ENCODE data around the gene ZGLP1. TPM values are rescaled to one million over a fixed set of nuclear protein-coding genes. Genes with fewer than 3 reads are reported as not detected.

ZGLP1 gene
- total RNA-seq, 1 experiment from 2014 or later, result not detected

- in situ Hi-C loops (cut with HindIII; ENCODE audit: low pct_unique_long_range_greater_than_20kb, low sequenced_read_pairs), result no loop called here
- DNase-seq (ENCODE audit: low read depth), result no peak
Observed at GRCh38 chr19:10260141-10260584, 49.5 kb downstream of the ZGLP1 start.

DNA sequence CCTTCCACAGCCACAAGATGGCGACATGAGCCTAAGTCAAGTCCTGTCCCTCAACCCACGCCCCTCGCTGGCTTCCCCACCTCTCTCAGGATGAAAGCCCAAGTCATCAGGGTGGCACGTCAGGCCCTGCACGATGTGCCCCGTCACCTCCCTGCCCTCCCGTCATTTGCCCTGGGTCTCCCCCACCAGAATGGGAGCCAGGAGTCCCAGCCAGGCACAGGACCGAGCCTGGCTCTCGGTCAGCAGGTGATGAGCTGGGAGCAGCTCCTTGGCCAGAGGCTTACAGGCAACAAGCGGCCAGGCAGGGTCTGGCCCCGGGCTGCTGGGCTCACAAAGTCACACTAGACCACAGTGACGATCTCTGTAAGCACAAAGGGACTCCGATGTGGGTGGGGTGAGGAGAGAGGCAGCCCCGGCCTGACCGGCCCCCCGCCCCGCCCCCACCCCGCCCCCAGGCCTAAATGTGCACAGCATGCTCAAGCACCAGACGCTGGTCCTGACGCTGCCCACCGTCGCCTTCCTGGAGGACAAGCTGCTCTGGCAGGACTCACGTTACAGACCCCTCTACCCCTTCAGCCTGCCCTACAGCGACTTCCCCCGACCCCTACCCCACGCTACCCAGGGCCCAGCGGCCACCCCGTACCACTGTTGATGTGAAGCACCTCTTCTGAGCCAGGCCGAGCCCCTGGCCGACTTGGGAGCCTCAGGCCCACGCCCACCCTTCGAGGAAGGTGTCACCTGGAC, 50.3 kb downstream of the ZGLP1 start:
- DNase-seq (ENCODE audit: low read depth), result peak; percentile 71
- in situ Hi-C loops (cut with HindIII; ENCODE audit: low pct_unique_long_range_greater_than_20kb, low sequenced_read_pairs), result no loop called here

- DNase-seq (ENCODE audit: low read depth), result no peak
- in situ Hi-C loops (cut with HindIII; ENCODE audit: low pct_unique_long_range_greater_than_20kb, low sequenced_read_pairs), result no loop called here
Observed at GRCh38 chr19:10258080-10258710, 51.4 kb downstream of the ZGLP1 start.

DNA sequence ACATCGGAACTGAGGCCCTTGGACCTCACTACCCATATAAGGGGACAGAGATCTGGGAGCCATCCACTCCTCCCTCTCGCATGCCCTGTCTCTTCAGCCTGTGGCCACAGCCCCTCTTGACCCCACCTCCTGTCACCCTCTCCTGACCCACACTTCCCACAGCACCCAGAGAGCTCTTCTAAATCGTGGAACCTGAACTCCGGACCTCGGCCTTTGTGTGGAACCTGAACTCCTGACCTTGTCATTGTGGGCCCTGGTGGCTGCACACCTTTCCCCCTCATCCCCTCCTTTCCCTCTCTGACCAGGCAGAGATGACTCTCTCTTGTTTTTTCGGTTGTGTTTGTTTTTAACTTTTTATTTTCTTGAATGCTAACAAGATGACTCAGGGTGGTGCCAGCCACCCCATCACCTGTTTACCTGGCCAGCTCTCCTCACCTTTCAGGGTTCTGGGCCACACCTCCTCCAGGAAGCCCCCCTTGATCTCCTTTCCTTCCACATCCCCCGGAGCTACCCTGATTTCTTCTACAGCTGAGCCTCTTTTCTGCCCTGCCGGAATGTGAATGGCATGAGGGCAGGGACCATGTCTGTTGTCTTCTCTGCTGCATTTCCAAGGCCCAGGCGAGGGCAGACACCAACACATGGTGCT, 52.5 kb downstream of the ZGLP1 start:
- DNase-seq (ENCODE audit: low read depth), result no peak
- in situ Hi-C loops (cut with HindIII; ENCODE audit: low pct_unique_long_range_greater_than_20kb, low sequenced_read_pairs), result no loop called here

- no peak for DNase-seq (ENCODE audit: low read depth)
- in situ Hi-C loops (cut with HindIII; ENCODE audit: low pct_unique_long_range_greater_than_20kb, low sequenced_read_pairs), result no loop called here
Observed at GRCh38 chr19:10256551-10256950, 53.1 kb downstream of the ZGLP1 start.

GRCh38 chr19:10255358-10255757, 54.3 kb downstream of the ZGLP1 start:
- in situ Hi-C loops (cut with HindIII; ENCODE audit: low pct_unique_long_range_greater_than_20kb, low sequenced_read_pairs), result no loop called here
- no peak for DNase-seq (ENCODE audit: low read depth)

Other genes starting within 250 kb of the ZGLP1 start
- 10.0 and 13.3 TPM in 2 replicates for gene SHFL, start 223.5 kb downstream of the ZGLP1 start, total RNA-seq (2014; rRNA removed; shearing (Covaris generic); ENCODE audit: low replicate concordance)
- 1.4 TPM in 1 of 2 replicates, not detected in the other for gene ANGPTL6, start 207.1 kb downstream of the ZGLP1 start, total RNA-seq (2014; rRNA removed; shearing (Covaris generic); ENCODE audit: low replicate concordance)
- 40.0 TPM in 2 replicates for gene PPAN, start 203.5 kb downstream of the ZGLP1 start, total RNA-seq (2014; rRNA removed; shearing (Covaris generic); ENCODE audit: low replicate concordance)
- gene P2RY11, start 198.1 kb downstream of the ZGLP1 start, total RNA-seq (2014; rRNA removed; shearing (Covaris generic); ENCODE audit: low replicate concordance), result 1.8 and 2.8 TPM in 2 replicates
- 190 and 194 TPM in 2 replicates for gene EIF3G, start 189.9 kb downstream of the ZGLP1 start, total RNA-seq (2014; rRNA removed; shearing (Covaris generic); ENCODE audit: low replicate concordance)
- 25.4 and 39.0 TPM in 2 replicates for gene DNMT1, start 114.9 kb downstream of the ZGLP1 start, total RNA-seq (2014; rRNA removed; shearing (Covaris generic); ENCODE audit: low replicate concordance)
- gene S1PR2, start 78.5 kb downstream of the ZGLP1 start, total RNA-seq (2014; rRNA removed; shearing (Covaris generic); ENCODE audit: low replicate concordance), result 1.9 and 2.5 TPM in 2 replicates
- 64.6 and 65.2 TPM in 2 replicates for gene MRPL4, start 57.6 kb downstream of the ZGLP1 start, total RNA-seq (2014; rRNA removed; shearing (Covaris generic); ENCODE audit: low replicate concordance)
- 0.43 TPM in 1 of 2 replicates, not detected in the other for gene ICAM1, start 38.7 kb downstream of the ZGLP1 start, total RNA-seq (2014; rRNA removed; shearing (Covaris generic); ENCODE audit: low replicate concordance)
- gene ICAM4, start 22.9 kb downstream of the ZGLP1 start, total RNA-seq (2014; rRNA removed; shearing (Covaris generic); ENCODE audit: low replicate concordance), result not detected in 2 replicates
- 0.20 and 0.23 TPM in 2 replicates for gene ICAM5, start 19.9 kb downstream of the ZGLP1 start, total RNA-seq (2014; rRNA removed; shearing (Covaris generic); ENCODE audit: low replicate concordance)
- gene FDX2, start 6.2 kb upstream of the ZGLP1 start, total RNA-seq (2014; rRNA removed; shearing (Covaris generic); ENCODE audit: low replicate concordance), result 12.9 and 27.9 TPM in 2 replicates
- 9.2 and 10.6 TPM in 2 replicates for gene RAVER1, start 23.7 kb upstream of the ZGLP1 start, total RNA-seq (2014; rRNA removed; shearing (Covaris generic); ENCODE audit: low replicate concordance)
- gene ICAM3, start 29.8 kb upstream of the ZGLP1 start, total RNA-seq (2014; rRNA removed; shearing (Covaris generic); ENCODE audit: low replicate concordance), result 10.1 and 12.2 TPM in 2 replicates
- gene TYK2, start 70.8 kb upstream of the ZGLP1 start, total RNA-seq (2014; rRNA removed; shearing (Covaris generic); ENCODE audit: low replicate concordance), result 34.3 and 47.6 TPM in 2 replicates
- gene CDC37, start 93.7 kb upstream of the ZGLP1 start, total RNA-seq (2014; rRNA removed; shearing (Covaris generic); ENCODE audit: low replicate concordance), result 120 and 175 TPM in 2 replicates
- 0.20 and 3.6 TPM in 2 replicates for gene PDE4A, start 110.7 kb upstream of the ZGLP1 start, total RNA-seq (2014; rRNA removed; shearing (Covaris generic); ENCODE audit: low replicate concordance)
- gene KEAP1, start 193.5 kb upstream of the ZGLP1 start, total RNA-seq (2014; rRNA removed; shearing (Covaris generic); ENCODE audit: low replicate concordance), result 98.3 and 114 TPM in 2 replicates
- 4.6 and 11.6 TPM in 2 replicates for gene S1PR5, start 207.6 kb upstream of the ZGLP1 start, total RNA-seq (2014; rRNA removed; shearing (Covaris generic); ENCODE audit: low replicate concordance)
- 17.8 and 38.4 TPM in 2 replicates for gene ATG4D, start 234.1 kb upstream of the ZGLP1 start, total RNA-seq (2014; rRNA removed; shearing (Covaris generic); ENCODE audit: low replicate concordance)